ENCODE measurements around the gene LILRB3. TPM values are rescaled to one million over a fixed set of nuclear protein-coding genes. Genes with fewer than 3 reads are reported as not detected.
"Not testable (repeated sequence)": the region's sequence is repeated elsewhere in the genome, so short reads cannot be mapped to it uniquely, and the experiment has no call there.

The LILRB3 gene
- total RNA-seq, 2 donors from 2014 or later = 0.33 to 2.1 TPM

- ATAC-seq = peak; percentile 33
Measured at GRCh38 chr19:54239491-54240371, 16.9 kb upstream of the LILRB3 start.

GRCh38 chr19:54233941-54234340 is 11.1 kb upstream of the LILRB3 start:
- Histone ChIP-seq H3K27me3 (no peaks in the 10 kb centered on the region), H3K4me3 (no peak overlapping the region), H3K9me3 (no peaks in the 10 kb centered on the region), H3K36me3 (replicated peaks in 1 of 2; ENCODE audit: insufficient read depth in 1 of 2, low read depth in 2 of 2) (no peaks in the 10 kb centered on the region), H3K27ac (no peak overlapping the region), H3K4me1 (no peaks in the 10 kb centered on the region)
- ATAC-seq (no peak), DNase-seq (no peak)
- WGBS, 2 donors = 42 to 68% methylated on average over 4 to 5 of the region's 5 CpGs
- TF ChIP-seq POLR2A (IDR thresholded peaks at IDR 0.05) = no peak
- no peak for TF ChIP-seq CTCF (IDR thresholded peaks at IDR 0.05)
- intact Hi-C loops (cut with DNase I) = loop anchor here (5.0 kb wide), 1 partner anchor 67 kb away; no protein-coding TSS in a partner anchor

More at GRCh38 chr19:54239491-54240371, 16.9 kb upstream of the LILRB3 start:
- H3K4me3 ChIP-seq; H3K27ac ChIP-seq; intact Hi-C loops (cut with DNase I); H3K36me3 ChIP-seq (replicated peaks in 1 of 2; ENCODE audit: insufficient read depth in 1 of 2, low read depth in 2 of 2); DNase-seq; H3K27me3 ChIP-seq; H3K9me3 ChIP-seq; H3K4me1 ChIP-seq: not testable (repeated sequence)
- 28 to 47% methylated on average over 7 to 10 of the region's 21 CpGs for WGBS, 2 donors

GRCh38 chr19:54231077-54231931 is 8.5 kb upstream of the LILRB3 start:
- DNase-seq = peak; percentile 89 to 92 (median 90)
- 10 to 19% methylated on average over 16 to 21 of the region's 21 CpGs for WGBS, 2 donors
- TF ChIP-seq POLR2A (IDR thresholded peaks at IDR 0.05) (no peak), CTCF (IDR thresholded peaks at IDR 0.05) (peak; percentile 83 to 96 (median 92))
- ATAC-seq = peak; percentile 98
- H3K4me1 ChIP-seq = no peaks in the 10 kb centered on the region
- H3K4me3 ChIP-seq = no peak overlapping the region
- intact Hi-C loops (cut with DNase I) = loop anchor here (5.0 kb wide), 1 partner anchor 64 kb away; no protein-coding TSS in a partner anchor
- H3K9me3 ChIP-seq = no peaks in the 10 kb centered on the region
- H3K27me3 ChIP-seq = no peaks in the 10 kb centered on the region
- H3K27ac ChIP-seq = no peak overlapping the region
- H3K36me3 ChIP-seq (replicated peaks in 1 of 2; ENCODE audit: insufficient read depth in 1 of 2, low read depth in 2 of 2) = no peaks in the 10 kb centered on the region

DNA sequence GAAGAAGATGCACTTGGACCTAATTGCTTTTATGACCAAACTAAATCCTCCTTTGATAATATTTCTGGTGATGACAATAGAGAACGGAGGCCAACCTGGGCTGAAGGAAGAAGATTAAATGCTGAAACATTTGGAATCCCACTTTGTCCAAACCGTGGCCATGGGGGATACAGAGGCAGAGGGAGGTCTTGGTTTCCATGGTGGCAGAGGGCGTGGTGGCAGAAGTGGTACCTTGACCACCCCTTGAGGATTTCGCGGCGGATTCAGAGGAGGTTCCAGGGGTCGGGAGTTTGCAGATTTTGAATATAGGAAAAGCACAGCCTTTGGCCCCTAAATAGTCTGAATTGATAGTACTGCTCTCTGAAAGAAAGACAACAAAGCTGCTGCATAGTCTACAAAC is 7.2 kb upstream of the LILRB3 start:
- Histone ChIP-seq H3K4me3 (no peak overlapping the region), H3K27me3 (no peaks in the 10 kb centered on the region), H3K27ac (no peak overlapping the region), H3K9me3 (no peaks in the 10 kb centered on the region), H3K36me3 (replicated peaks in 1 of 2; ENCODE audit: insufficient read depth in 1 of 2, low read depth in 2 of 2) (no peaks in the 10 kb centered on the region), H3K4me1 (no peaks in the 10 kb centered on the region)
- 67 to 71% methylated on average over 7 of the region's 7 CpGs for WGBS, 2 donors
- TF ChIP-seq CTCF (IDR thresholded peaks at IDR 0.05) (no peak), POLR2A (IDR thresholded peaks at IDR 0.05) (no peak)
- intact Hi-C loops (cut with DNase I) = loop anchor here (5.0 kb wide), 1 partner anchor 63 kb away; no protein-coding TSS in a partner anchor
- DNase-seq (no peak), ATAC-seq (no peak)

DNA sequence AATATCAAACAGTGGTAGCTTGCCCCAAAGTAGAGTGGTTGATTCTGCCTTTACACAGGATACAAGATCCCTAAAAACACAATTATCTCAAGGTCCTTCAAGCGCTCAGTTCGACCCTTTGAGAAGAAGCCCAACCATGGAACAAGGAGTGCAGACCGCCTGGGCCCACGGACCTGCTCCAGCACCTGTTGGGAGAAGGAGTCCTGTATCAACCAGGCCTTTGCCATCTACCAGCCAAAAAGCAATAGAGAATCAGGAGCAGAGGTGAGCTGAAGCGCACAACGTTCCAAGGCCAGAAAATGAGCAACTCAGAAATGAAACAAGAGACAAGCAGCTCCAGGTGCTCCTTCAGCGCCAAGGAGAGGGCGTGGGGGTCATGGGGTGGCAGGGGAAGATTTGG is 6.3 kb upstream of the LILRB3 start:
- DNase-seq (no peak), ATAC-seq (no peak)
- intact Hi-C loops (cut with DNase I) = no loop called here
- no peaks in the 10 kb centered on the region for H3K9me3 ChIP-seq
- H3K27me3 ChIP-seq = no peaks in the 10 kb centered on the region
- no peak overlapping the region for H3K4me3 ChIP-seq
- 67 to 72% methylated on average over 8 of the region's 8 CpGs for WGBS, 2 donors
- no peak overlapping the region for H3K27ac ChIP-seq
- TF ChIP-seq CTCF (IDR thresholded peaks at IDR 0.05) (no peak), POLR2A (IDR thresholded peaks at IDR 0.05) (no peak)
- no peaks in the 10 kb centered on the region for H3K36me3 ChIP-seq (replicated peaks in 1 of 2; ENCODE audit: insufficient read depth in 1 of 2, low read depth in 2 of 2)
- no peaks in the 10 kb centered on the region for H3K4me1 ChIP-seq

DNA sequence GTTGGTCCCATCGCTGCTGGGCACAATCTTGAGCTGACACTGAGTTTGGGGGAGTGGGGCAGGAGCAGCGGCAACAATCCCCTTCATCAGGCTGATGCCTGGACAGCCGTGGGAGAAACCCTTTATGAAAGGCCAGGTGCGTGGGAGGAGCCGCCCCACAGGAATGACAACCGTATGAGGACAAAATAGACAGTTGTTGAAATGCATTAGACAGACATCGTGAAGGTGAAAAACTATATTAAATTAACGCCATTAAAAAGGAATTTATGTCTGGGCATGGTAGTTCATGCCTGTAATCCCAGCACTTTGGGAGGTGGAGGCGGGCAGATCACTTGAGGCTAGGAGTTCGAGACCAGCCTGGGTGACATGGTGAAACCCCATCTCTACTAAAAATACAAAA is 1.8 kb upstream of the LILRB3 start:
- ATAC-seq; H3K4me1 ChIP-seq; intact Hi-C loops (cut with DNase I); H3K36me3 ChIP-seq (replicated peaks in 1 of 2; ENCODE audit: insufficient read depth in 1 of 2, low read depth in 2 of 2); H3K9me3 ChIP-seq; H3K27me3 ChIP-seq; DNase-seq; H3K4me3 ChIP-seq; H3K27ac ChIP-seq: not testable (repeated sequence)
- WGBS, 2 donors = 47 to 68% methylated on average over 9 to 10 of the region's 10 CpGs

- H3K27ac ChIP-seq; H3K27me3 ChIP-seq; H3K4me3 ChIP-seq; H3K9me3 ChIP-seq; ATAC-seq; DNase-seq; intact Hi-C loops (cut with DNase I); H3K4me1 ChIP-seq; H3K36me3 ChIP-seq (replicated peaks in 1 of 2; ENCODE audit: insufficient read depth in 1 of 2, low read depth in 2 of 2): not testable (repeated sequence)
- WGBS, 2 donors = 37 to 38% methylated on average over 5 of the region's 5 CpGs
Measured at GRCh38 chr19:54223937-54224281, 1.1 kb upstream of the LILRB3 start.

Data from body of pancreas (tissue), 4 donors.